ENCODE results near the gene PDCD1.

PDCD1 gene

DNA sequence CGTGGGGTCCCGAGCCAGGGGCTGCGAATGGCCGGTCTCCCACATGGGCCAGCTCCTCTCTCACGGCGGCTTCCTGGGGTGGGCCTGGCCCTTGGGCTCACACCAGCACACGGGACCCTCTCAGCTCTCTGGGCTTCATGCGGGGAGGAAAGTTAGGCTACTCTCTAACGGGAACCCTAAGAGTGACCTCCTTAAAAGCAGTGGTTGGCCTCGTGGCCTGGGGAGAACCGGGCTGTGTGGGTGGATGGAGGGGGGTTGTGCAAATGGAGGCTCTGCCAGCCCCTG is 36.7 kb upstream of the PDCD1 start:
- DNase-seq, result no peak

DNA sequence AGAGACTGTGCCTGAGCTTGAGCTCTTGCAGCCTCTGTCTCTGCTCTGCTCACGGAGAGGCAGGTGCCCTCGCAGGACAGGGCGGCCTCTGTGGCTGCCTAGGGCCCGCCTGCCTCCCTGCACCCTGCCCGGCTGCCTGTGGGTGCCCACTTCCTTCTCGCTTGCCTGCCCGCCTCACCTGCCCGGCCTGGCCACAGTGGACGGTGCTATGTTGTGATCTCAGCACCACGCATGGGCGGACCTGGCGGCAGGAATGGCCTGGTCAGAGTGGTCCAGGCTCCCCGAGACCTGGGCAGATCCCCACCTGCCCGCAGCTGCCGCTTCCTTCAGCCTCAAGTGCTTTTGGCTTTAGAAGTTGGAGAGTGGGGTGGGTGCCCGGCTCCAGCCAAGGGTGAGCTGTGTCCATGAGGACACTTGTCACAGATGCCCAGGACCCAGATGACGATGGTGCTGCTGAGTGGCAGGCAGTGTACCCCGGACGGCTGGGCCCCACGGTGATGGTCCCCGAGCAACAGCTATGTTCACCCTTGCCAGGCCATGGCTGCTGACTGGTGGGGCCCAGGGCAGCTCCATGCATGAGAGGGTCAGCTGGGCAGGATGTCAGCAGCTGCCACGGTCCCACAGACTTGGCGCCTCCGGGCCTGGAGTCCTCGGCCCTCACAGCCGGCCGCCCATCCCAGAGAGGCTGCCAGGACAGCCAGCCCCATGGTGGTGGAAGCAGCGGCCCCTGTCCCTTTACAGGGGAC is 36.2 kb upstream of the PDCD1 start:
- DNase-seq, result no peak

GRCh38 chr2:241894056-241894641 is 35.5 kb upstream of the PDCD1 start:
- DNase-seq, result no peak

DNA sequence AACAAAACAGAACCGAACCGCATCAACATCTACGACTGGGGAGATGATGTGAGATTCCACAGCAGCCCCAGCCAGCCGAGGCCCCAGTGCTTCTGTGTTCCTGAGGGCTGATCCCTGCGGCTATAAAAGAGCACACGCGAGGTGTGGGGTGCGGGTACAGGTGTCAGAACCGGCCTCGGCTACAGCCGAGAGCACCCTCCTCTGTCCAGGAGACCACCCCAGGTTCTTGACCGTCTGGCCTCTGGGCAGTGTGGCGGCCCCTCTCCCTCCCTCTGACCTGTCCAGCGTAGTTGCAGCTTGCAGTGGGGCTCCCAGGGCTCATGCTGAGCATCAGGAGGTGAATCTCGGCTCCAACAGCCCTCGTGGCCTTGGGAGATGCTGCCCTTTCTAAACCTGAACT is 34.6 kb upstream of the PDCD1 start:
- no peak for DNase-seq

DNA sequence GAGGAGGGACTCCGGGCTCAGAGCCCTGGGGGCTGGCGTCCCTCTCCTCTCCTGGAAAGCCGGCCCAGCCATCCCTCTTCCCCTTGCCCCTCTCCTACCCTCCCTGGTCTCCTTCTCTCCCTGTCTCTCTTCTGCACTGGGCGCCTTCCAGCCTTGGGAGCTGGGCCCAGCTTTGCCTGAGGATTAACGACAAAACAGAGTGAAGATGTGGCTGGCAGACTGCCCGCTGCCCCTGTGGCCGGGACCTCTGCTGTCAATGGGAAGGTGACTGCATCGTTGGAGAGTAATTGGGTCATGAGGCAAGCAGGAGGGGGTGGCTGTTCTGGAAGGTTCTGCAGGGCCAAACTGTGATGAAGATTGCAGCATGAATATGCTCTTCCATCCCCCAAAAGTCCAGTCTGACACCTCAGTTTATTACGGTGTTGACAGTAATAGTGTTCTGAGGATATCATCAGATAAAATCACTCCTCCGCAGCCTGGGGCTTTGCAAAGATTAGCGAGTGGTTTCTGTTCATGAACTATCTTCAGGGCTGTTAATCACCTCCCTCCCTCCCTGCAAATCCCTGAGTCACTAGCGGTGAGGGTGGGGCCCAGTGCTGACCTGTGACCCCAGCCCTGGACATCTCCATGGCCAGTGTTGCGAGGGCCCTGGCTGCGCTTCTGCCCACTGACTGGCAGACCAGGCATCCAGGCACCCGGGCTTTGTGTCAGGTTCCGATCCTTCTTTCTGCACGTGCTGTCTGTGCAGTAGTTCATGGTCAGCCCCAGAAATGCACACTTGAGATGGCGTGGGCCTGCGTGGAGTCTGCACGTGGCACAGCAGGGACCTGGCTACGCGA is 33.8 kb upstream of the PDCD1 start:
- DNase-seq, result no peak

GRCh38 chr2:241891988-241892298 is 33.2 kb upstream of the PDCD1 start:
- no peak for DNase-seq

- DNase-seq, result no peak
Measured at GRCh38 chr2:241891315-241891987, 32.8 kb upstream of the PDCD1 start.

- no peak for DNase-seq
Measured at GRCh38 chr2:241890524-241891235, 32.0 kb upstream of the PDCD1 start.

- no peak for DNase-seq
Measured at GRCh38 chr2:241888641-241889040, 29.9 kb upstream of the PDCD1 start.

DNA sequence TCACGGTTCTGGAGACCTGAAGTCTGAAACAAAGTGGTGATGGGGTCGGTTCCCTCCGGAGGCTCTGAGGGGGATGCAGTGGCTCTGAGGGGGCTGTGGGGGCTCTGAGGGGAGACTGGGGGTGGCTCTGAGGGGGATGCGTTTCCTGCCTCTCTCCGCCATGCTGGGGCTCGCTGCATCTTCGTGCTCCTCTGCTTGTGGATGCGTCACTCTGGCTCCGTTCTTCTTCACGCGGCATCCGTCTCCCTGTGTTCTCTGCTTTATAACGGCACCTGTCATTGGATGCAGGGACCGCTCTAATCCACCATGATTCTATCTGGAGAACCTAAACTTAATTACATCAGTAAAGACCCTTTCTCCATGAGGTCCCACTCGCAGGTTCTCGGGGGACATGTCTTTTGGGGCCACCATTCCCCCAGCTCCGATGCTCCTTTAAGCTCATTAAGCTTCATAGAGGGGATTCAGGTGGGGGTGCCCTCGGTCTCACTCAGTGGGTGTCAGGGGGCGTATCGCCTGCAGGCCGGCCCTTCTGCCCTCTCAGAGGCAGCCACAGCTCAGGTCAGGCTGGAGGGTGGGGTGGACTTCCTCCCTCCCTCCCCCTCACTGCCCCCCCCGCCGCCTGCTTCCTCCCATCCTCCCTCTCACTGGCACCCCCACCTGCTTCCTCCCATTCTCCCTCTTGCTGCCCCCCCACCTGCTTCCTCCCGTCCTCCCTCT is 29.3 kb upstream of the PDCD1 start:
- no peak for DNase-seq

DNA sequence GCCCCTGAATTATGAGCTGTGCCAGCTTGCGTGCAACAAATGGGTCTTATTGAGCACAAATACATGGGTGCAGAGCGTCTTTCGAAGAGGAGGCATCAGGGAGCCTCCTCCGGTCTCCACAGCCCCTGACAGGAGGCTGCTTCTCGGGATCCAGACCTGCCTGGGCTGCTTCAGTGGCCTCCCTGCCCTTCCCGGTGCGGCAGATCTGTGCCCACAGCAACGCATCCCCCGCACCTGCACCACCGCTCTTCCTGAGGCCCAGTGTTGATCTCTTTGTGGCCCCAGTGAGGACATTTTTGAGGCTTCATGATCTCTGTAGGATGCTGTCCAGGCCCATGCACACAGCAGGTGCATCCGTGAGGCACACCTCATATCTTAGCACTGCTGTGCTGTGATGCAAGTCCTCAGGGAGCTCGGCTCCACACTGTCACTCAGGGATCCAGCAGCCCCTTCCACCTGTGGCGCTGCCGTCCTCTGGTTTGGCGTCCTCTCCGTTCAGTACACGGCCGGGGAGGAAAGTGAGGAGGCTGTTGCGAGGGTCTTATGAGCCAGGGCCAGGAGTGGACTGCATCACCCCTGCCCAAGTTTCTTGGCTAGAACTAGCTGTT is 28.2 kb upstream of the PDCD1 start:
- no peak for DNase-seq

- DNase-seq, result no peak
Measured at GRCh38 chr2:241885946-241886643, 27.4 kb upstream of the PDCD1 start.

DNA sequence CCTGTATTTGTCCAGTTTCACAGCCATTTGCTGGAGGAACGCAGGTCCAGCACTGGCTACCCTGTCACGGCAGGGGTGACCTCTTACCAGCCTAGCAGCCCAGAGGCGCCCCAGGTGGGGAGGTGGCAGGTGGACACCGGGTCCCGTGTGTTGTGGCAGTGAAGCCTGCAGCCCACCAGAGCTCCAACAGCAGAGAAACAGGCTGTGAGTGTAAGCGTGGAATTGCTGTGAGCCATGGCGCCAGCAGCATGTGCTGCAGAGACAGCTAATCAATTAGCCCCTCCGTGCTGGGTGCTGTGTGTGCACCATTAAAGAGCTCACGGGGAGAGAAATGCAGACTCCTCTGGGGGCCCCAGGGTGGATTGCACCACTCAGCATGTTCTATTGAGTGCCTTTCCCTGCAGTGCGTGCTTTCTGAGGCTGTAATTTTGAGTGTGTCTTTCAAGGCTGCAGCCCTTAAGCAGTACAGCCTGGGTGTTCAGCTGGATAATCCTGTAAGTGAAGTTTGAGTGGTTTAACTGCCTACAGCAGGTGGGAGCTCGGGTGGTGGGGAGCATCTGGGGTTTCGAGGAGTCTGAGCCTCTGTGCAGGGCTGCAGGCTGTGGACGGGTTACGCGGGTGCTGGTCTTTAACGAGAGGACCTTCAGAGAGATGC is 26.7 kb upstream of the PDCD1 start:
- DNase-seq, result no peak

GRCh38 chr2:241884951-241885290 is 26.2 kb upstream of the PDCD1 start:
- no peak for DNase-seq

DNA sequence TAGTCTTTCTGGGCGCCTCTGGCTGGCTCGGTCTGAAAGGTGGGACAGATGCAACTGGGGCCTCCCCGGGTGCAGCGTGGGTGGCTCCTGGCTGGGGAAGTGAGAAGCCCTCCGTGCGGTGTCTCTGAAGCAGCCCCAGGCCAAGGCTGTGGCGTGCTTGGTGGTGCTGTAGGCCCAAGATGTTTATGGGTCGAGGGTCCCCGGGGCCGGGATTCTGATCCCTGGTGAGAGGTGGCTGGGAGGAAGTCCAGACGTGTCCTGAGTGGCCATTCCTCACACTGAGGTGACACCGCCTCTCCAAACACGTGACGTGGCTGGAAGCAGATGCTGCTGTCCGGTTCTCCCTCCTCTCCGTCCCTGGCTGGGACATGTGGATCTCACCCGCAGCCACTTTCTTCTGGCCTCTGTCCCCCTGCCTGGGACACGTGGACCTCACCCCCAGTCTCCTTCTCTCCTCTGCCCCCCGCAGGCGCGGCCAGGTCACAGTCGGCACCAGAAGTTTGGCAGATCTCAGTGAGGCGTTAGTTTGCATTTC is 23.5 kb upstream of the PDCD1 start:
- DNase-seq, result peak in 3 of 5 experiments; percentile 12 to 46 (median 41)

GRCh38 chr2:241880311-241881073 is 21.8 kb upstream of the PDCD1 start:
- no peak for DNase-seq

GRCh38 chr2:241879326-241879725 is 20.6 kb upstream of the PDCD1 start:
- no peak for DNase-seq

- peak; percentile 63 to 82 (median 65) for DNase-seq
Measured at GRCh38 chr2:241877989-241878970, 19.6 kb upstream of the PDCD1 start.
